A549 treated with CORT108297 at 1 μM for 4 hours (cell line): ENCODE results near the gene AZU1. TPM values are rescaled to one million over a fixed set of nuclear protein-coding genes. Genes with fewer than 3 reads are reported as not detected.

ENCODE experiments used
- total RNA-seq: library from RNA; stranded (reverse); fragments of 200-300 nt; extraction: Qiagen RNA extraction; gene quantifications from 5 replicates; pipeline ENCODE4 v1.2.3, GENCODE V29; 2022

Gene AZU1, protein sequence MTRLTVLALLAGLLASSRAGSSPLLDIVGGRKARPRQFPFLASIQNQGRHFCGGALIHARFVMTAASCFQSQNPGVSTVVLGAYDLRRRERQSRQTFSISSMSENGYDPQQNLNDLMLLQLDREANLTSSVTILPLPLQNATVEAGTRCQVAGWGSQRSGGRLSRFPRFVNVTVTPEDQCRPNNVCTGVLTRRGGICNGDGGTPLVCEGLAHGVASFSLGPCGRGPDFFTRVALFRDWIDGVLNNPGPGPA
- total RNA-seq, result 0.21 to 0.54 TPM (median 0.25 TPM) in 5 replicates

DNA sequence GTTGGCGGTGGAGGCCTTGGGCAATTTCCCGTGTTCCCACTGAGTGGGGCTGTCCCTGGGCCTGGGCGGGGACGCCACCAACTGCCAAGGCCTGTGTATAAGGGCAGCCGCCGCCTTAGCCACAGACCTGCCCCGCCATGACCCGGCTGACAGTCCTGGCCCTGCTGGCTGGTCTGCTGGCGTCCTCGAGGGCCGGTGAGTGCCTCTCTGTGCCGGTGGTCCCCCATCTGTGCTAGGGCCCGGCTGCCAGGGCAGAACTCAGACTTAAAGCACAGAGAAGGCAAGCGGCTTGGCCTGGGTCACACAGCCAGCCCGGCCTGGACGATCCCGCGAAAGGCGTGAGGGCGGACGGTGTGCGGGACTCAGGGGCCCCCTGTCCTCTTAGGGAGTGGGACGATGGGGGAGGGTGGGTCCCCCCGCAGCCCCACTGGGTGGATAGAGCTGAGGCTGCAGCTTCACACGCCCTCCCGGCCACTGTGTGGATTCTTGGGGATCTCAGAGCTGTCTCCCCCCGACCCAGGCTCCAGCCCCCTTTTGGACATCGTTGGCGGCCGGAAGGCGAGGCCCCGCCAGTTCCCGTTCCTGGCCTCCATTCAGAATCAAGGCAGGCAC is at the start of gene AZU1:
Gene AZU1 (plus strand): TSS at position 128 of the 612 bp plus-strand sequence. CDS start 10 bp downstream, at position 138.

DNA sequence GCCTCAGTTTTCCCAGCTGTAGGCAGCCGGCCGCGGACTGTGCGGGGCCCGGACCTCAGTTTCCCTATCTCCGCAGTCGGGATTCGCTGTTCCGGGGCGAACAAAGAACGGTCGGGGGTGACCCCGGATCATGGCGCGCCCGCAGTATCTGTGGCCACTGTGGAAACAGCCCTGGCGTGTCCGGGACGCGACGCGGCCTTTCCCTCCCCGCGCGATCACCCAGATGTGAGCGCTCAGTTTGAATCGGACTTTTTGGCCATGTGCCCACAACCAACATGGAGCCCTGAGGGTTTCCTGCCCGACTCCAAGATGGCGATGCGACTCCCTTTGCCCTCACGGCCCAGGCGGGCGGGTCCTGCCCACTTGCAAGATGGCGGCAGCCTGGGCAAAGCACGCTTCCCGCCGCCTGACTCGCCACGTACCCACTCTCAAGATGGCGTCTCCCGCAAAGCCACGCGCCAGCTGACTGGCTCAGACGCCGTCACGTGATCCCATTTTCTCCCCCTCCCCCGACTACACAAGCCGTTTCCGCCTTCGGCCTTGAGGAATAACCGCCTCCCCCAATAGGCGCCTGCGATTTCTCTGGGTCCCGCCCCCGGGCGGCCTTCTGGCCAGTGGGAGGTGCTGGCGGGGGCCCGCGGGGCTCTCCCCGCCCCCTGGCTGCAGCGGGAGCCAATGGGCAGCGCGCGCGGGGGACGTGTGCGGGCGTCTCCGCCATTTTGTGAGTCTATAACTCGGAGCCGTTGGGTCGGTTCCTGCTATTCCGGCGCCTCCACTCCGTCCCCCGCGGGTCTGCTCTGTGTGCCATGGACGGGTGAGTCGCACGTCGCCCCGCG is 30.7 kb upstream of the AZU1 start, which contains the start of gene PTBP1:
Gene PTBP1 (plus strand): TSS at position 761 of the 836 bp plus-strand sequence. CDS start 46 bp downstream, at position 807.

GRCh38 chr19:821825-822503 is 5.7 kb upstream of the AZU1 start, which contains the start of gene PLPPR3:
PLPPR3 (minus strand) TSS chr19:821955; CDS start chr19:821559, 396 bp downstream.

DNA sequence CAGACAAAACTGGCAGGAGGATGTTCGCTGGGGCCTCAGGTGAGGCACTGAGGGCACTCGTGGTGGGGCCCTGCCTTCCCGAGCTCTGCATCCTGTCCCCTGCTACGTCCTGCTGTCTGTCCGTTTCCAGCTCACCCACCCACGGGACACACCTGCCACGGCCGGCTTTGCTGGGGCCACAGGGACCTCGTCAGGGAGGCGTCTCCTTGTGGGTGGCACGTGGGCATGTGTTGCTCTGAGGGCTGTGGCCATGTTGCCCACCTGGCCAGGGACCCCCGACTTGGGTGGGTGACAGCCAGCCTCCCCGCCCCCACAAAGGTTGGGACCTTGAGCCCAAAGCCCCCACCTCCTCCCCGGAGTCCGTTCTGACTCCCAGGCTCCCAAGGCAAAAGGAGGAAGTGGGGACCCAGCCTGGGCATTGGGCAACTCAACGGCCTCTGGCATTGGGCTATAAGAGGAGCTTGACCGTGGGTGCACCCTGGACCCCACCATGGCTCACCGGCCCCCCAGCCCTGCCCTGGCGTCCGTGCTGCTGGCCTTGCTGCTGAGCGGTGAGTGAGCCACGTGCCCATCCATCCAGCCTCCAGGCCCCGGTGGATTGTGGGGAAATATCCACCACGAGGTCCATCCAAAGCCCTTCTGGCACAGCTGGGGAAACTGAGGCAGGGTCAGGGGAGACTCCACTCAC is 13.0 kb downstream of the AZU1 start, which contains the start of gene PRTN3:
Gene PRTN3 (plus strand): TSS at position 481 of the 688 bp plus-strand sequence. CDS start 10 bp downstream, at position 491.

GRCh38 chr19:852136-853013 is 24.7 kb downstream of the AZU1 start, which contains the start of gene ELANE:
ELANE (plus strand) TSS chr19:852303; CDS start chr19:852329, 26 bp downstream.

DNA sequence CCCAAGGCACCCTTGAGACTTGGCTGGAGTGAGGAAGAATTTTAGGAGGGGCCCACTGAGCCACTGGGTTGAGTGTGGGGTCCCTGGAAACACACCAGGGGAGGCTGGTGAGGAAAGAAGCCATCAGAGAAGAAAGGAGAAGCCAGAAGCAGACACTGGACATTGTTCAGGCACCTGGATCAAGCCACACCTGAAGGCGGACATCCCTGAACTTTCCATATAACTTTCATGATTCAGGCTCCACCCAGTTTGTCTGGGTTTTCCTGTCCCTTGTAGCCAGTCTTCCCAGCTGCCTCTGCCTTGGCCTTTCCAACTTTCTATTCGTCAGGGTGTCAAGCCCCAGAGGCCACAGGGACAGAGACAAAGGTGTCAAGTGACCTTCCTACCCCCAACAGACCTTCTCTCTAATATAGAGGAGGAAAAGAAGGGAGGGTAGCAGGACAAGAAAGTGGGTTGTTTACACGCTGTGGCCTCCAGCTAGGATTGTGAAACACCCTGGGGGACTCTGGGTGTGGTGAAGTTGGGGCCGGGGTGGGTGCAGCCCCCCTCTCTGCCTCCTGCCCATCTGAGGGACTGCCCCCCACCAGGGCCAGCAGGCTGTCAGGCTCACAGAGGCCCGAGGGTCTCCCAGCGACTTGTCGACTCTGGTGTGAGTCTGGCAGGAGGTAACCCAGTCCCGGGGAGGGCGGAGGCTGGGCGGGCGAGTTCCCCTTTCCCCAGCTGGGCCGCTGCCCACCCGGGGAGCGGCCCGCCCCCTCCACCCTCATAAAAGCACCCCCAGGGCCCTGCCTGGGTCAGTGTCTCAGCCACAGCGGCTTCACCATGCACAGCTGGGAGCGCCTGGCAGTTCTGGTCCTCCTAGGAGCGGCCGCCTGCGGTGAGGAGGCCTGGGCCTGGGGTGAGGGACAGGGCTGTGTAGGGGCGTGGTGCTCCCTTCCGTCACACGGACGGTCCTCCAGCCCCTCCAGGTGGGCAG is 31.5 kb downstream of the AZU1 start, which contains the start of gene CFD:
Gene CFD (plus strand): TSS at position 797 of the 976 bp plus-strand sequence. CDS start 26 bp downstream, at position 823.

Other genes starting within 250 kb of the AZU1 start
- 27.2 to 45.0 TPM (median 40.3 TPM) in 5 replicates for gene HCN2, start 238.0 kb upstream of the AZU1 start, total RNA-seq
- gene POLRMT, start 194.3 kb upstream of the AZU1 start, total RNA-seq, result 68.3 to 100 TPM (median 97.9 TPM) in 5 replicates
- gene FGF22, start 188.0 kb upstream of the AZU1 start, total RNA-seq, result 0.22 to 1.2 TPM (median 0.76 TPM) in 5 replicates
- 45.1 to 75.9 TPM (median 71.8 TPM) in 5 replicates for gene RNF126, start 164.6 kb upstream of the AZU1 start, total RNA-seq
- 153 to 212 TPM (median 193 TPM) in 5 replicates for gene FSTL3, start 151.4 kb upstream of the AZU1 start, total RNA-seq
- 0.13 TPM in 1 of 5 replicates, not detected in the others for gene PRSS57, start 132.4 kb upstream of the AZU1 start, total RNA-seq
- 11.5 to 17.8 TPM (median 15.2 TPM) in 5 replicates for gene PALM, start 118.9 kb upstream of the AZU1 start, total RNA-seq
- gene MISP, start 76.7 kb upstream of the AZU1 start, total RNA-seq, result 76.4 to 104 TPM (median 97.4 TPM) in 5 replicates
- gene PTBP1, start 30.4 kb upstream of the AZU1 start, total RNA-seq, result 212 to 223 TPM (median 220 TPM) in 5 replicates
- gene PLPPR3, start 5.9 kb upstream of the AZU1 start, total RNA-seq, result 3.6 to 5.1 TPM (median 4.5 TPM) in 5 replicates
- 0.27 to 0.56 TPM (median 0.34 TPM) in 5 replicates for gene PRTN3, start 13.2 kb downstream of the AZU1 start, total RNA-seq
- gene ELANE, start 24.5 kb downstream of the AZU1 start, total RNA-seq, result 0.12 TPM in 1 of 5 replicates, not detected in the others
- gene CFD, start 31.8 kb downstream of the AZU1 start, total RNA-seq, result 8.5 to 24.7 TPM (median 24.1 TPM) in 5 replicates
- gene MED16, start 65.3 kb downstream of the AZU1 start, total RNA-seq, result 11.3 to 22.3 TPM (median 21.5 TPM) in 5 replicates
- not detected in 5 replicates for gene RNU6-9, start 65.6 kb downstream of the AZU1 start, total RNA-seq
- gene R3HDM4, start 85.4 kb downstream of the AZU1 start, total RNA-seq, result 25.4 to 43.0 TPM (median 40.9 TPM) in 5 replicates
- 0.14 to 0.82 TPM (median 0.52 TPM) in 5 replicates for gene KISS1R, start 89.5 kb downstream of the AZU1 start, total RNA-seq
- 5.1 to 6.6 TPM (median 6.1 TPM) in 5 replicates for gene ARID3A, start 98.2 kb downstream of the AZU1 start, total RNA-seq
- gene WDR18, start 156.5 kb downstream of the AZU1 start, total RNA-seq, result 41.6 to 74.7 TPM (median 68.5 TPM) in 5 replicates
- 1.5 to 3.4 TPM (median 2.6 TPM) in 5 replicates for gene GRIN3B, start 172.6 kb downstream of the AZU1 start, total RNA-seq
- 64.9 to 127 TPM (median 121 TPM) in 5 replicates for gene TMEM259, start 193.3 kb downstream of the AZU1 start, total RNA-seq
- not detected in 5 replicates for gene RNU6-2, start 193.7 kb downstream of the AZU1 start, total RNA-seq
- 49.8 to 59.3 TPM (median 58.6 TPM) in 5 replicates for gene CNN2, start 198.8 kb downstream of the AZU1 start, total RNA-seq
- gene ABCA7, start 212.3 kb downstream of the AZU1 start, total RNA-seq, result 7.2 to 11.6 TPM (median 10.6 TPM) in 5 replicates
- 1.7 to 2.7 TPM (median 2.6 TPM) in 5 replicates for gene ARHGAP45, start 239.3 kb downstream of the AZU1 start, total RNA-seq